Measurements from ENCODE around the gene CFAP45.
A peak's percentile ranks its signal among the peaks of the same experiment; 100 is the strongest.

CFAP45 gene, protein sequence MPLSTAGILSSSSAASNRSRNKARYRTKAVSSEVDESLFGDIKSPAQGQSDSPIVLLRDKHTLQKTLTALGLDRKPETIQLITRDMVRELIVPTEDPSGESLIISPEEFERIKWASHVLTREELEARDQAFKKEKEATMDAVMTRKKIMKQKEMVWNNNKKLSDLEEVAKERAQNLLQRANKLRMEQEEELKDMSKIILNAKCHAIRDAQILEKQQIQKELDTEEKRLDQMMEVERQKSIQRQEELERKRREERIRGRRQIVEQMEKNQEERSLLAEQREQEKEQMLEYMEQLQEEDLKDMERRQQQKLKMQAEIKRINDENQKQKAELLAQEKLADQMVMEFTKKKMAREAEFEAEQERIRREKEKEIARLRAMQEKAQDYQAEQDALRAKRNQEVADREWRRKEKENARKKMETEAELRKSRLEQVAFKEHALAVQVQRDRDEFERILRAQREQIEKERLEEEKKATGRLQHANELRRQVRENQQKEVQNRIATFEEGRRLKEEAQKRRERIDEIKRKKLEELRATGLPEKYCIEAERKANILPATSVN

GRCh38 chr1:159900086-159900680, at the start of gene CFAP45:
TSS of gene CFAP45 (minus strand) at chr1:159900165. CDS start at chr1:159900098, 67 bp downstream.
- DNase-seq, result no peak

GRCh38 chr1:159949123-159949522, 49.2 kb upstream of the CFAP45 start:
- DNase-seq, result no peak

GRCh38 chr1:159947942-159948341, 48.0 kb upstream of the CFAP45 start:
- no peak for DNase-seq

DNA sequence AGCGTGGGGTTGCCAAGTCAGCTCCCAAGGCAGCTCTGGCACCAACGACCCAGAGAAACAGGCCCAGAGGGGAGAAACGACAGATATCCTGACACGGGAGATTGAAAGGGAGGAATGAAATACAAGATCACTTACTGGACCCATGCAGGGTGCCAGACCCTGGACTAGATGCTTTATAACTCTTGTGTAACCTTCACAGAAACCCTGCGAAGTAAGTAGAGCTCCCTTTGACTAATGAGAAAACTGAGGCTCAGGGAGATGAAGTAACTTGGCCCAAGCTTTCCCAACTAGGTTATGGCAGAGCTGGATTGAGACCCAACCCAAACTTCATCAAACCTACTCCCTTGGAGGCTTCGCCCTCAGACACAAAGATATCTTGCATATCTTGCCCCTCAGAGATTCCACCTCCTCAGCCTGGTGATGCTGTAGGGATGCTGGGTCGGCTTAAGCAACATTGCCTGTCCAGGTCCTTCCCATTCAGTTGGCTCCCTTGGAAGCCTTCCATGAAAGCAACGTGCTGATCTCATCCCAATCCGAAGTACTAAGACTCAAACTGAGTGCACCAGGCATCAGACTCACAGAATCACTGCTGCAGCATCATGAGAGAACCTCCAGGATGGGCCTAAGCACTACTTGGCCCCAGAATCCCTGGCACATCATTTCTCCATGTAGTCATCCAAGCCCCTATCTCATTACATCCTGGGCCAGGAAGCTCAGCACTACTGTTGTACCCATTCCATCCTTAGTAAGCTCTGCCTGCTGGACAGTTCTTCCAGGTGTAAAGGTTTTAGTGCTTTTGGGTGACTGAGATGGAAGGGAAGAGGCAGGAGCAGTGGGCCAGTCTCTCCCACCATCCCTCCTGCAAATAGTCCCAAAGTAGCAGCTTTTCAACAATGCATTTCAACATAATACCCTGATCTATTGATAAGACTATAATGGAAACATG, 46.5 kb upstream of the CFAP45 start:
- DNase-seq, result no peak

- peak; percentile 90 for DNase-seq
These were observed 45.7 kb upstream of the CFAP45 start, which contains the start of gene IGSF9 for GRCh38 chr1:159945483-159946241. TSS of gene IGSF9 (minus strand) at chr1:159945613. CDS start at chr1:159943454, 2,159 bp downstream.

DNA sequence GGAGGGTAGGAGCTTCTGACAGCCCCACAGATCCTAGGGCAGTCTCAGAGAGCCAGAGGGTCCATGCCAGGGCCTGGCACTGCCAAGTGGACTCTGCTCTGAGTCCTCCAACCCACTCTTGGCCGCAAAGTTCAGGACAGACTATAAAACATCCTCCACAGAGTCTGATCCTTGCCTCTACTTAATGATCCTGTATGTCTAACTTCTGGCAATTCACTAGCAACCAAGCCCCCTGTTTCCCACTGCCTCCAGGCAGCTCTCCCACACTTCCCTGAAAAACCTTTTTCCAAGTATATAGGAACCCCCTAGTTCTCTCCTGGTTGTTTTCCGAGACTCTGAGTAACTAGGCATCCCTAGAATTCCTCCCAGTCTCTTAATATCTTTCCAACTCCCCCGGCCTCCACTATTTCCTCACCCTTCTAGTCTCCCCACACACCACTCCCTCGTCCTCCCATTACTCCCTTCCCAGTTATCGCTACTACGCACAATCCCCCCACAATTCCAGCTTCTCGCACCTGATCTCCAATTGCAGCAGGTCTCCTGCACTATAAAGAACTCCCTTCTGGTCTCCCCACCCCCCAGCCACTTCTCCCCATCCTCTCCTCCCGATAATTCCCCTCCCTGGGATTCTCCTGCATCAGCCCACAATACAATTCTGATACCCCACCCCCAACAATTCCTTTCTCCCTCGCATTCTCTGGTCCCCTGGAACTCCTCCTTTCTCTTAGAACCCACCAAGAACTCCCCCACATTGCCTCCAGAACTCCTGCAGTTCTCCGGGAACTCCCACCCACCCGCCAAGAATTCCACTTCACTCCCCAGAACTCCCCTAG, 44.9 kb upstream of the CFAP45 start:
- no peak for DNase-seq

- peak; percentile 52 for DNase-seq
These were observed 44.1 kb upstream of the CFAP45 start for GRCh38 chr1:159943908-159944622.

DNA sequence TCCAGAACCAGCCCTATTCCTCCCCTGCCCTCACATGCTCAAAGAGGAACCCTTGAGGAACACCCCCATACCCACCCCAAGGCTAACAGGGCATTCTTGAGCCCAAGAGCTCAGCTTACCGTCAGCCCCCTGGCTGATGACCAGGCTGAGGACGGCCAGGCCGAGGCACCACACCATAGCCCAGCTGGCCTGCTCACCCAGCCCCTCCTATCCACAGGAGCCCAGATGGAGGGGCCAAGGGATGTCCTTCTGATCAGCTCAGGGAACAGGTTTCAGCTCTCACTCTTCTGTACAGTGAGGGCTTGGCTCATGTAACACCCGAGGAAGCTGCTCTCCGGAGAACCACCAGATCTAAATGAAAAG, 43.3 kb upstream of the CFAP45 start:
- peak; percentile 32 for DNase-seq

DNA sequence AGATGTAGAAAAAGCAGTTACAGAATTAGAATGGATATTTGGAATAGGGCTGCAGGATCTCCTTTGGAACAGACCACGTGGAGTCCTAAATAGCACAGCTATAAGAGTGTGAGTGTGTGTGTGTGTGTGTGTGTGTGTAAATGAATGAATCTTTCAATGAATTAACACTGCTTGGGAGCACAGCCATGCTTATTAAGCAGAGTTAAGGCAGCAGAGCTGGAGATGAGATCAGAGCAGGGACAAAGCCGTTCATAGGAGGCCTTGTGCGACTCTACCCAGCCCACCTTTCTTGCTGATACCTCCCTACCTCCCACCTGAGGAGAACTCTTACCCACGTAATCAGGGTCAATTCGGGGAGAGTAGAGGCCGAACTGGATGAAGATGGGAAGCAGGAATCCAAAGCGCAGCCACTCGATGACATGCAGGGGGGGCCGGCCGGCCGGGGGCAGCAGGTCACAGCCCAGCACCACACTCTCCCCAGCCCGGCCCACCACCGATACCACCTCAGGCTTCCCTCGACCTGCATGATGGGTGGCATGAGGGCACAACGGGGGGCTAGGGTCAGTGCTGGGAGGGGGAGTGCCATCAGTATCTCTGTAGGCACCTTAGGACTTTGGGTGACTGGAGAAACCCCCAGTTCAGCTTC, 42.8 kb upstream of the CFAP45 start:
- no peak for DNase-seq

GRCh38 chr1:159941591-159942560, 41.9 kb upstream of the CFAP45 start:
- no peak for DNase-seq

- DNase-seq, result no peak
These were observed 41.2 kb upstream of the CFAP45 start for GRCh38 chr1:159941141-159941540.

DNA sequence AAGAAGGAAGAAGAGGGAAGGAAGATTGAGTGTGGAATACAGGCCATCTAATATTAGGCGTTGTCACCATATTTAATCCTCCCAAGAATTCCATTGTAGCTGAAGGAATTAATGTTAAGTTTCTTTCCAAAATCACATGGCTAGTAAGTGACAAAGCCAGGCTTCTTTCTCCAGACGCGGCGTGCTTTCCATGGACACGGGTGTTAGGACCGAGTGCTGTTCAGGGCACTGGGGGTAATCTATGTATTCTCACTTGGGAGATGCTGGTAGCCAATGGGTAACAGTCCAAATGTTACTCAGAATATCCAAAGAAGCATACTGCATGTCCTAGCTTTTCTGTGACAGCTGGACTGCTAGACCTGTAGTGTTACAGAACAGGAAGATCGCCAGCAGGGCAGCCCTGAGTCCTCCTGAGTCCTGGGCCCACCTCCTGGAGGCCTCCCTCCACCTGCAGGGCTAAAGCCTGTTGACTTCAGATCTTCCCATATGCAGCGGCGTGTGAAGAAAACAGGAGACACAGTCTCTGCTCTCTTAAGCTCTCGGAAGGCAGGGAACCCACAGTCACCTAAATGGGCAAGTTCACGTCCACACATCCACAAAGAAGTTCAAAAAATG, 40.1 kb upstream of the CFAP45 start:
- DNase-seq, result no peak

DNA sequence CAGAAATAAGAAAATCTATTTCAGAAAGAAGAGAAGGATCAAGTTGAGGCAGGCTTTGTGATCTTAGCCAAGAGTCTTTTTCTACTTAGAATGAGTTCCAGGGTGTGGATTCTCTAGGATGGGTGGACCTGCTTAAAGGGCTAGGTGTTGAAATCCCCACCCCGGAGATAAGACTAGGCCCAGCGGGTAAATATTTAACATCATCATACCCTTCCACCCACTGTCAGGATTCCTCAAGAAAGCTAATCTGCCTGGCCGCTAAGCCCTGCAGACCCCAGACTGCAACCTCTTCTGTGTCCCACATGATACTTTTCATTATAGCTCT, 39.7 kb upstream of the CFAP45 start:
- no peak for DNase-seq

DNA sequence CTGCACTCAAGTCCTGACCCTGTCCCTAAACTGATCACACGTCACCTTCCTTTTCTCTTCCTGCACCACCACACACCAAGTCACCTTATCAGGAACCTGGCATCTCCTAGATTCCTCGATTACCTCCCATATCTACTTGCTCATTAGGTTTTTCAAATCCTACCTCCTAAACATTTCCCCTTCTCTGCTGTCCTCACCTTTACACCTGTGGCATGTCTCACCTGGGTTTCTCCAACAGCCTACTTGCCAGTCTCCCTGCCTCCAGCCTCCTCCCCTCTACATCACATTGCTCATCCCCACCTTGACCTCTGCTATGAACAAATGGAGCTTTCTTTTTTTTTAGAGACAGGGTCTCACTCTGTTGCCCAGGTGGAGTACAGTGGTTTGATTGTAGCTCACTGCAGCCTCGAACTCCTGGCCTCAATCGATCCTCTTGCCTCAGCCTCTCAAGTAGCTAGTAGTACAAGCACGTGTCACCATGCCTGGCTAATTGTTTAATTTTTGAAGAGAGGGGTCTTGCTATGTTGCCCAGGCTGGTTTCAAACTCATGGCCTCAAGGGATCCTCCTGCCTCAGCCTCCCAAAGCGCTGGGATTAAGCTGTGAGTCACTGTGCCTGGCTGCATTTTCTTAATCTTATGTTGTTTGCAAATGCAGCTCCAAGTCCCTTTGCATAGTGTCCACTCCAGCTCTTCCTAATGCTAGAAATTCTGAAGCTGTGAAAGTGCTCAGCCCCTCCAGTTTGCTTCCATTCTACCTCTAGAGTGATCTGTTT, 39.1 kb upstream of the CFAP45 start:
- no peak for DNase-seq

- no peak for DNase-seq
These were observed 38.4 kb upstream of the CFAP45 start for GRCh38 chr1:159938211-159938852.

DNA sequence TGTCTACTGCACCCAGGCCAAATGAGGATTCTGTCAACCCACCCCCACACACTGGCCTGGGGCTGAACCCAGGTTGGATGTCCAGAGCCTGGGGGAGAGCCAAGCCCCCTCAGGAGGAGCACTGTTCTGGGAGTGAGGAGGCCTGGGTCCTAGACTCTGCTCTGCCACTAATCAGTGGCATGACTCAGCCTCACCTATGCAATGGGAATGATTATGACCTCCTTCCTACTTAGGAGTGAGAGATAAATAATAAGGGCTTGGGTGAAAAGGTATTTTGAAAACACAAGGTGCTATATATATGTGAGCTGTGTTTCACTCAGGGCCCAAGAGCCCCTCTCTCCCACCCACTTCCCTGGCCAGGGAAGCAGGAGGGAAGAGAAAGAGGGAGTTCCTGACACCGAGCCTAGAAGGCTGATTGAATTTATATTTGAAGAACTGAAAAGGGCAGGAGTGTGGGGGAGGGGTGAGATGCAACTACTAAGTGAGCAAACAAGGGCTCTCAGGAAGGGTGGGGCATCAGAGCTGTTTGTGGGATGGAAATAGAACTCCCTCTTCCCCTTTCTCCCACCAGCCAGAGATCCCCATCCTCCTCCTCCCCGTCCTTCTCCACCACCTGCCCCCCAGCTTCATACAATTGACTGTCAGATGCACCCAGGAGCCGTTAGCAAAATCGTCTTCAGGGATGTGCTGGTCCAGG, 37.2 kb upstream of the CFAP45 start:
- no peak for DNase-seq

Data from activated CD8-positive, alpha-beta memory T cell treated with anti-CD3 and anti-CD28 coated beads for 24 hours (primary cell).